Measurements from ENCODE around the gene MGP.

MGP gene

GRCh38 chr12:14902465-14902864 lies 16.8 kb upstream of the MGP start:
- peak in 1 of 2 experiments; percentile 7 for DNase-seq

GRCh38 chr12:14901228-14901562 lies 15.5 kb upstream of the MGP start:
- DNase-seq: no peak

GRCh38 chr12:14900521-14901227 lies 15.0 kb upstream of the MGP start:
- DNase-seq: no peak

DNA sequence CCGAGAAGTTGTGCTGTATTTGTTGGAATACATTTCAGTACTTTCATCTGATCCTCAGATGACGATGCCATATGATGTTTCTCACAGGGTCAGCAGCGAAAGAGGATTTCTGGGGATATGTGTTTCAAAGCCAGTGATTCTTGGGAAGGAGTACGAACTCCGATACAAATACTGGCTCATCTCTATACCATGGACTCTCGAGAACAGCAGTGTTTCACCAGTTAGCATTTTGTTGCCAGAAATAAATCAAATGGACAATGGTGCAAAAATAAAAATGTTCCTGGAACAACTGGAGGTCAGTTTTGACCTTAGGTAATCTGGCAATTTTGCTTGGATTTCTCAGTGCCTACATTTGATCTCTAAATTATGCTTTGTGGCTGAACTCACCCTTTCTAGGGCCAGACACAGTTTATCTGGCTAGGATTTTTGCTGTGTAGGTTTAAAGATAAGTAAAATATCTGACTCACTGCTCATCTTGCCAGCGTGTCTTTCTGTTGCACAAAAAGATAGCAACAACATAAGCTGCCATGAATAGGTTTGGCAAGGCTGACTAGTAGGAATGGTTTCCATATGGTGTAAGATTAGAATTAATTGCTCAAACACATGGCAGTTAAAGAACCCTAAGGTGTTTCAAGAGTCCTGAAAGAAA lies 11.0 kb upstream of the MGP start:
- DNase-seq: peak; percentile 50 to 88

GRCh38 chr12:14893506-14894250 lies 8.0 kb upstream of the MGP start:
- peak in 1 of 2 experiments; percentile 7 for DNase-seq

DNA sequence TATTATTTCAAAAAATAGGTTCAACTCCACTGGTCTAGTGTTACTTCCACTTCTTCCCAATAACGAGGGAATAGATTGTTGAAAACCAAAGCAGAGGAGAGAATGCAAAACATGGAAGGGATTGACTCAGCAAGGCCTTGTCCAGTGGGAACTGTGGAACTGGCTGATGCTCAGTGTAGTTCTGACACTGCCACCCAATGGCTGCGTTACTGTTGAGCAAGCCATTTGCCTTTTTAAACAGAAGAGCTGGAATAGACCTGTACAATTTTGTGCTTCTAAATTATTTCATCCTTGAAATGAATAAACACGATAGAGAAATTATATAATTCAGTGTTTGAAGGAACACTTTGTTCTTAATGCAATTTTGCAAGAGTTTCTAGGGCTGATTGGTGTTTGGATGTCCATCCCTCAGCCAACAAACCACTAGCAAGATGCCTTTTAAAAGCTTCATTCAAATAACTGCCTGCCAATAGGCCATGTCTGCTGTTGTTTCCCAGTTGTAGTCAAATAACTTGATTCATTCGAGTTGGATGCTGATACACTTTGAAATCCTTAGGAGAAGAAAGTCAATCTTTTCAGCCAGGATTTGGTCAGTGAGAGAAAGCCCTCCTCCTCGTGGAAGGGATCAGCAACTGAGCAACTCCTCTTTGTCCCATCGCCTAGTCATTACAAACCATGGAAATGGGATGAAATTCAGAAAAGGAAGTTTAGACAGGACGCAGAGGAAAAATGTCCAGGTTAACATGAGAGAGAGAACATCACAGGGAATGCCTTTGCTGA lies 7.3 kb upstream of the MGP start:
- peak in 1 of 2 experiments; percentile 28 for DNase-seq

DNA sequence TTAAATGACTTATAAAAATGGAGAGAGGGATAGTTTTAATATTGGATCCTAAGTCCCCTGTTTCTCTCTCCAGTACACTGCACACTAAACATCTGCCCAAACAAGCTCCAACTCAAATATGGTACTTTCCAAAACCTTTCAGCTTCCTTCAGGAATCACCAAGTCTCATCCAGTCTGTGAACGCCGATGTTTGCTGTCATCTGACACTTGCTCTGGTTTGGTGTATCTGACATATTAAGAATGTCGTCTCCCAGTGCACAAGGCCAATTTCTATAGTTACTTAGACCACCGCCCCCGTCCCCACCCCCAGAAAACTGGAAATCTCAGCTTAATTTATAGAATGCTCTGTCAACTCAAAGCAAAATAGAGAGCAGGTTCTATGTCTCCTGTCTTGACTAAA lies 5.0 kb upstream of the MGP start:
- no peak for DNase-seq

- DNase-seq: peak in 1 of 2 experiments; percentile 63
Measured at GRCh38 chr12:14886271-14886670, 617 bp upstream of the MGP start.

DNA sequence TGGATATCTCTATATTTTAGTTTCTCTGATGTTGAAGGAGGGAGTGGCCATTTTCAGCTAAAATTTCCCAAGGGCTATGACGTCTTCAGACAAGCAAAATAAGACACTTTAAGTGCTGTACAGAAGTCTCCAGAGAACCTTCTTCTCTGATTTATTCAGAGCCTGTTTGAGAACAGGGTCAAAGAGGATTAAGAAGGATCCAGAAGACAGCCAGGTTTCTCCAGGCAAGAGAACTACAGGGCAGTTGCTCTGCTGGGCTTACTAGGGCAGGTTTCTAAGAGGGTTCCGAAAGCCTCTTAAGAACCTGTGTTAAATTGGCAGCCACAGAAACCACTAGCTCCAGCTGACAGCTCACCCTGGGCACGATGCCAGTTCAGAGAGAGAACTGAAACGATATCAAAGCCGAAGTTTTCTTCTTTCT lies 1.2 kb downstream of the MGP start:
- peak; percentile 82 to 91 for DNase-seq

DNA sequence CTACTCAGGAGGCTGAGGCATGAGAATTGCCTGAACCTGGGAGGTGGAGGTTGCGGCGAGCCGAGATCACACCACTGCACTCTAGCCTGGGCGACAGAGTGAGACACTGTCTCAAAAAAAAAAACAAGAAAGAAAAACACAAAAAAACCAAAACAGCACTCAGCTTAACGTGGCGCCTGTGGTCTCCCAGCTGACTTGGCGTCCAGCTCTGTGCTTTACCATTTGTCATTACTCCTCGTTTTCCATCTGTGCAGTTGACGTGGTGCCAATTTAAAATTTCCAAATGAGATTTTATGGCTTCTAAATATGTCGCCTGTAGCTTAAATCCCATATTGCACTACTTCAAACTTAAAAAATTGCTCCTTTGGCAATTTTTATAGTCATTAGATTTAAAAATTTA lies 2.0 kb downstream of the MGP start:
- peak; percentile 89 to 92 for DNase-seq

- no peak for DNase-seq
Measured at GRCh38 chr12:14880890-14881453, 4.7 kb downstream of the MGP start.

DNA sequence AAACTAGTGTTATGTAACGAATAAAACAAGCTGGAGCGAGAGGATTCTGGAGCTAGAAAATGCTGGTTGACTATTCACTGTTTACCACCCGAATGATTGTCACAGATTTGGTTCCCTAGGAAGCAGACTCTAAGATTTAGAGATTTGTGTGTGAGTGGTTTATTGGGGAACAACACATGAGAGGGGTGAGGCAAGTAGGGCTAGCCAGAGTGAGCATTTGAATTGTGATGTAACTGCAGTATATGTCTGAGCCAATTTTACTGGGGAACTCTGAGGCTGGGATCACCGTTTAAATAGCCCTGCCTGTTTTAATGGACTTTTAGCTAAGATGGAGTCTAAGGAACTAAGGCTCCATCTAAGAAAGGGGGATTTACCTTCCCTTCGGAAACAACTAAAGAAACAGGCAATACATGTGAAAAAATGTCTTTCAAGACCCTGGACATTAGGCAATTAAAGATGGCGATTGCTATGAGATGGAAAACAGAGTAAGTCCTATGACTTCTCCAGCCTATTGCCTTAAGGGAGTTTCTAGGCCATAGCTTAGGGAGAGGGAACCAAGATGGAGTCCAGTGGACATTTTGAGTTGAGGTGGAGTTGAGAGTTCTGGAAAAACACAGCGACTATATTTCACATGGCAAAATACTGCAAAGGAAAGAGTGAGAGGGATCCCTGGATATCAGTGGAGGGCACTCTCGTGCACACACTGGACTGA lies 6.3 kb downstream of the MGP start:
- no peak for DNase-seq

GRCh38 chr12:14878488-14878887 lies 7.2 kb downstream of the MGP start:
- DNase-seq: no peak

DNA sequence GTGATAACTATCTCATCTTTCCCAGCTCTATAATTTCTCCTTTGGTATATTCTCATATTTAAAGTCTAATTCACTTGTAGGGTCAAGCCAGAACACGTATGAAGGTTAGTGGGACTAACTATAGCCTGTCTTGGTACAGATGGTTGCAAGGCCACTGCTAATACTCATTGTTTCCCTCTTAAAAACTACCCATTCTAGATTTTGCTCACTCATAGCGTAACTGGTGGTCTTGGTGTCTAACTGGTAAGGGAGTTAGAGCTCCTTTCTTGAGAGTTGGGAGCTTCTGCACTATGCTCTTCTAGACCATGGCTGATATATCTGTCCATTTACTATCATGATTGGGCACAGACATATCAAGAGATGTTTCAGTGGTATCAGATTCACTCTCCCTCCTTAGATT lies 8.8 kb downstream of the MGP start:
- DNase-seq: no peak

DNA sequence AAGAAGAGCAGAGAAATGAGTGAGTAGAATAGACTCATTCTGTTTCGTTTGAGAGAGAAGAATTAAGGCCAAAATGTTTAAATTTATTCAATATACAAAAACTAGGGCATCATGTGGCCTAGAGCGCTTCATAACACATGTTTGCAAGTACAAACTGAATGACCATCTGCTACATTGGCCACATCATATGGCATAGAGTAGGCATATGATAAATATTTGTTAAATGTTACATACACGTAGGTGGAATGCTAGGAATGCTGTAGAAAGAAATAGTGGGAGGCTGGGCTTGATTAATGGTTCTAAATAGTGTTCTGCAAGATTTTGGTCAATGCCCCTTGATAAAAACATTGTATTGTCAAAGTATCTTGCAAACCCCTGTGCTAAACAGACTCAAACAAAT lies 10.8 kb downstream of the MGP start:
- DNase-seq: peak in 1 of 2 experiments; percentile 53

- peak in 1 of 2 experiments; percentile 34 for DNase-seq
Measured at GRCh38 chr12:14873440-14874185, 12.0 kb downstream of the MGP start.

DNA sequence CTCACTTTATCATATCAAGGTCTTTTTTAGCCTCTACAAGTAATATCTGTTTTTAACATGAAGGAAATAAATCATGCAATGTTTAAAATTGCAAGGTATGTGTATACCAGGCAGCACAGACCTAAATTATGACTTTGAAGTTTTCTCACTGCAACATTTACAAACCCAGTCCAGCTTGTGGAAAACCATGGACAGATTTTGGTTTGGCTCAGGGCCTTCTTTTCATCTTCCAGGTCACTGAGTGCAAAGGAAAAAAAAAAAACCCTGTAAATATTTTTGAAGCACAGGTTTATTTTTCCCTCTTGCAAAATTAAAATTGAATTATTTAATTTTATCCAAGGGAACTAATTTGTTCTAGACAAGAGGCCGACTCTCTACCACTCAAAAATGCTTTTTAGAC lies 13.8 kb downstream of the MGP start:
- no peak for DNase-seq

GRCh38 chr12:14871247-14871646 lies 14.4 kb downstream of the MGP start:
- DNase-seq: no peak

DNA sequence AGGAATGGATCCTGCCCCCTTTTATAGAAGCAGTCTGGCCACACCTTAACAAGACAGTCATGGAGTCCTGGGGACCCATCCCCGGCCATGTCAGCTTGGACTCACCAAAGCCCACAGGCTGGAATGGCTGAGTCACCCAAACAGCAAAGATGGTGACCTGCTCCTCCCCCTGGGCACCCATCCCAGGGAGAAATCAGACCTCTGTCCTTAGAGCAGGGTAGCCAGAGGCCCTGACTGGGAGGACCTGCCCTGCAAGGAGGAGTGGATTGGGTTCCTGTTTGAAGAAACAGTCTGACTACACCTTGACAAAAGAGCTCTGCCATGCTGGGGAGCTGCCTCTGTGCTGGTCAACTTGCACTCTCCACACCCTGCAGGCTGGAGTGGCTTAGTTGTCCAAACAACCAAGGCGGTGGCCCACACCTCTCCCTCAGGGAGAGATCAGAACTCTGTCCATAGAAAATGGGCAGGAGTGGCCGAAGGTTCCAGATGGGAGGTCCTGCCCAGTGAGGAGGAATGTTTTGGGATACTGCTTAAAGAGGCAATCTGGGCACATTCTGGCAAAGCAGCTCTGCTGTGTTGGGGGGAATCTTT lies 16.6 kb downstream of the MGP start:
- DNase-seq: no peak

DNA sequence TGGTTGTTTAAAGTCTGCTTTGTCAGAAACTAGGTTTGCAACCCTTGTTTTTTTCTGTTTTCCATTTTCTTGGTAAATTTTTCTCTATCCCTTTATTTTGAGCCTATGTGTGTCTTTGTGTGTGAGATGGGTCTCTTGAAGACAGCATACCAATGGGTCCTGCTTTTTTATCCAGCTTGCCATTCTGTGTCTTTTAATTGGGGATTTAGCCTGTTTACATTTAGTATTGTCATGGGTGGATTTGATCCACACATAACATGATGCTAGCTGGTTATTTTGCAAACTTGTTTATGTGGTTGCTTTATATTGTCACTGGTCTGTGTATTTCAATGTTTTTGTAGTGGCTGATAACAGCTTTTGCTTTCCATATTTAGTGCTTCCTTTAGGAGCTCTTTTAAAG lies 25.2 kb downstream of the MGP start:
- no peak for DNase-seq

- DNase-seq: no peak
Measured at GRCh38 chr12:14858513-14858912, 27.1 kb downstream of the MGP start.

All from NCI-H446 (cell line).